ENCODE data around the gene PKIB.

DNA sequence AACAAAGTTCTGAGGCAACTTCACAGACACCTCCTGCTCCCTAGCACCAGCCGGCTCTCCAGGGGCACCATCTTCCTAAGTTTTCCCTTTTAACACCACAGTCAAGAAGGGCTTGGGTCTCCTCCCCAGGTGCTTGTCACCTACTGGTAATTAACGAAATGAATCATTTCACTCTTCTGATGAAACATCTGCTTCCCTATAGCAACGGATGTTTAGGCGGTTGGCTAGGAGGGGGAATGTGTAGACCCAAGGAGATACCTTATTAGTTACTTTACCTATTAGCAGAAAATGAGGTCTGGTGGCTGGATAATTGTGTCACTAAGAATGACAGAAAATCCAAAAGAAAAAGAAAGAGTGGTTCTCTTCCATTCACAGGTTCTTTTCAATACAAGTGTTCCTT lies 123.1 kb downstream of the PKIB start:
- no peak for TF ChIP-seq CTCF (IDR thresholded peaks at IDR 0.05)
- TF ChIP-seq POLR2AphosphoS5 (IDR thresholded peaks at IDR 0.05), result no peak
- no peak for TF ChIP-seq POLR2A (IDR thresholded peaks at IDR 0.05)
